ENCODE measurements around the gene CUTC.
"Not testable (repeated sequence)": the region's sequence is repeated elsewhere in the genome, so short reads cannot be mapped to it uniquely, and the experiment has no call there.

Gene CUTC

DNA sequence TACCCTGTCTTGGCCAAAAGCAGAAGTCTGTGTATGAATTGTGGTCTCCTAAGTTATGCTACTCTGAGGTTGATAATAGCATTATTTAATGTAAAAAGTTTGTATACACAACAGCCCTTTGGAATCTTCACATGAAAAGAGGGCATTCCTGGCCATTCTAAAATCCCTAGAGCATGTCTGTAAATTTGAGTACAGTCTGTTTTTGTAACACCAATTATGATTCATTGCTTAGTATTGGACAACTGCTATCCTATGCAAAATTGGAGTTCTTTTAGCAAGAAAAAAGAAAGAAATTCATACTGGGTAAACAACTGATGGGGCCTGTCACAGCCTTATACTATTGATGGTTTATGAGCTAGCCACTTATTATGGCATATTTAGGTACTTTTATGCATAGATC, 10.2 kb downstream of the CUTC start:
- DNase-seq (ENCODE audit: low read depth in 4 of 4, low spot score in 1 of 4), result no peak

DNA sequence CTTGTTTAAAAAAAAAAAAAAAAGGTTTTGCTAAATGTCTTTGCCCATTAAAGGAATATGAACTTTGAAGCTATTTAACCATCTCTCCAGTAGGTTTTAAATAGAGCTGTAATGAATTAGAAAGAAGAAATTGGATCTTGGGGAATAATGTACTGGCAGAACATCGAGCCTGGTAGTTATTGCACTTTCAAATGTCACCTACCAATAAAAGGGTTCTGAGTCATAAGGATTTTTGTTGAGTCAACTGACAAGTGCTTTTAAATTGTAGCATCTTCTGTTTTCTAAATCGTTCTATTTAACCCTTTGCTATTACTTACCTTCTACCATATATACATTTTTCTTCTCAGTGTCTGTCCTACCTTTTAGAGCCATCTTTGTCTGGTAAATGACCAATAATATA, 10.7 kb downstream of the CUTC start:
- DNase-seq (ENCODE audit: low read depth in 4 of 4, low spot score in 1 of 4), result no peak

DNA sequence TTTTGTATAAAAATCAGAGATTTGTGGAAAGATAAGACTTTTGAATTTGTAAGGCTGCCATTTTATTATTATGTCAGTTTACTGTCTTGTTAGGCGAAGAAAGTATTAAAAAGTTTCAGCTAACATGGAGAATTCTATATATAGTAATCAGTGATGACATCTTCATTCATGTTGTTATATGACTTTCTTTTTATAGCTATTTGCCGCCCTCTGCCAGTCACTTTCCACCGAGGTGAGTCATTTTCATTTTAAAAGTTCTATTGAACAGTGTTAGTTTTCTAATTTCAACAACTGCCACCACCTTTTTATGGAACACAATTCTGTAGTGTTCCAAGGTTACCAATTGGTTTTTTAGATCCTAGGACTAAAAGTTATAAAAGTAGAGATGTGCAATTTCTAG, 11.8 kb downstream of the CUTC start:
- no peak for DNase-seq (ENCODE audit: low read depth in 4 of 4, low spot score in 1 of 4)

DNA sequence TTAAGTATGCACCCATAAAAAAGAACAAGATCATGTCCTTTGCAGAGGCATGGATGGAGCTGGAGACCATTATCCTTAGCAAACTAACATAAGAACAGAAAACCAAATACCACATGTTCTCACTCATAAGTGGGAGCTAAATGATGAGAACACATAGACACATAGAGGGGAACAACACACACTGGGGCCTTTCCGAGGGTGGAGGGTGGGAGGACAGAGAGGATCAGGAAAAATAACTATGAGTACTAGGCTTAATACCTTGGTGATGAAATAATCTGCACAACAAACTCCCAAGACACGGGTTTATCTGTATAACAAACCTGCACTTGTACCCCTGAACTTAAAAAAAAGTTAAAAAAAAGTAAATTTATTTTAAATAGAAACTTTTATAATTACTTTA, 14.1 kb downstream of the CUTC start:
- DNase-seq (ENCODE audit: low read depth in 4 of 4, low spot score in 1 of 4), result not testable (repeated sequence)

DNA sequence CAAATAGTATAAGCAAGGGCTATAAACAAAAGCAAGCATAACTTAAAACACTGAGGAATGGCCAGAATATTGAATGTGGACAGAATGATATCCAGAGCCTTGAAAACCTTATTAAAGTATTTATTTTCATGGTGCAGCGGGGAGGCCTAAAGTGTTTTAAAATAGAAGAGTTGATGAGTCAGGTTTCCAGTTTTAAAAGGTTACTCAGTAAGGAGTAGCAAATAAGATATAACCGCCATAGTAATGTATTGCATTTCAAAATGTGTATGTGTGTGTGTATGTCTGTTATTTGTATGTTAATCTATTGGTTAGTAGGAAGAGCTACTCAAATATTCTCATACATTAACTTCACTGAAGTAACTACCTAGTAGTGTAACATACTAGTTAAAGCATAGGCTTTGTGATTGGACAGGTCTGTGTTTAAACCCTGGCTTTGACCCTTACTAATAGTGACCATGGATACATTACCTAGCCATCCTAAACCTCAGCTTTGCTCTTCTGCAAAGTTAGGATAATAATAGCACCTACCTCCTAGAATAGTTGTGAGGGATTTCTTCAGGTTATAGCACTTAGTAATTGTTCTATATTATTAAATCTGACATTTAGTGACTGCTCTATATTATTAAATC, 16.9 kb downstream of the CUTC start:
- DNase-seq (ENCODE audit: low read depth in 4 of 4, low spot score in 1 of 4), result no peak

DNA sequence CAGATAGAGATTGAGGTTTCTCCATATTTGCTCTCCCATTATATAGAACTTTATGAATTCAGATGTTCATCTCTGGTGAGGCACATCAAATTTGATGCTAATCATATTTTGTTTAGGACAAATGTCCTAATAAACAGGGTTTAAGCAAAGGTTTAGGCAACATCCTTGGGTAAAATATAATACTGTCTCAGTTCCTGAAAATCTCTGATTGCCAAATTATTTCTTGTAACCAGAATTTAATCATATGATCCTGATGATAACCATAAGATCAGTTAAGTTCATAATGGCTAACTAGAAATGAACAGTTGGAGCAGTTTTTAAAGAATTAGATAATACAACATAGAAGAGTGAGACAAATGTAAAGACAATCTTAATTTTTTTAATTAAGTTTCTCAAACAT, 18.6 kb downstream of the CUTC start:
- no peak for DNase-seq (ENCODE audit: low read depth in 4 of 4, low spot score in 1 of 4)

DNA sequence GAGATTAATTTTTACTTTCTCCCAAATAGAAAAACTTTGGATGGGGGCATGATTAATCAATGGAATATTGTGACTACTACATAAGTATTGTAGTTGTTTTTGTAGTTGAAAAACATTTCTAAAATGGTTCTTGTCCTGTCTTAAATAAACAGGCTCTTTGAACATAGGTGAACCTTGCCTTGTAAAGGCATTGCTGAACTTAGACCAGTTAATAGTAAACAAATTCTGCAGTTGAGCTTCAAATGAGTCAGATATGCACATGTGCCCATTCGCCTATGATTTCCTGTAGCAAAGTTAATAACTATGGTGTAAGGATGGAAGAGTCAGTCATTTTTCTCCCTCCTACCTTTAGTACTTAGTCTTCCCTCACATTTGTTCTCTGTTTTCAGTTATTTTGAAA, 22.6 kb downstream of the CUTC start:
- no peak for DNase-seq (ENCODE audit: low read depth in 4 of 4, low spot score in 1 of 4)

DNA sequence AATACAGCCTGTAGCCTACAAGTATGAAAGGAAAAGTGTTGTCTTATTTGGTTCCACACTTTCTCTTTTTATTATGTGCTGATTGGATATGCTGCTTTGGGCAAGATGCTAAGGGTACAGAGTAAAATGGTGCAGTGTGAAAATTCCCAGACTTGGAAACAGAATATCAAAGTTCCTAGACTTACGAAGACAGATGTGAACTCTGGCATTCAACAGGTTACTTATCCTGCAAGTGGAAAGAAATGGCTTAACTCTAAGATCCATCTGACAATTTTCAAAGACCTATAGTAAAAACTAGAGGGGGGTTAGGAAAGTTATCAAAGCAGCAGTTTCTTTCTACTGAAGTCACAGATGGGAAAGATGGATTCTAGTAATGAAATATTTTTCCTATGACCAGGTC, 24.1 kb downstream of the CUTC start:
- DNase-seq (ENCODE audit: low read depth in 4 of 4, low spot score in 1 of 4), result no peak

DNA sequence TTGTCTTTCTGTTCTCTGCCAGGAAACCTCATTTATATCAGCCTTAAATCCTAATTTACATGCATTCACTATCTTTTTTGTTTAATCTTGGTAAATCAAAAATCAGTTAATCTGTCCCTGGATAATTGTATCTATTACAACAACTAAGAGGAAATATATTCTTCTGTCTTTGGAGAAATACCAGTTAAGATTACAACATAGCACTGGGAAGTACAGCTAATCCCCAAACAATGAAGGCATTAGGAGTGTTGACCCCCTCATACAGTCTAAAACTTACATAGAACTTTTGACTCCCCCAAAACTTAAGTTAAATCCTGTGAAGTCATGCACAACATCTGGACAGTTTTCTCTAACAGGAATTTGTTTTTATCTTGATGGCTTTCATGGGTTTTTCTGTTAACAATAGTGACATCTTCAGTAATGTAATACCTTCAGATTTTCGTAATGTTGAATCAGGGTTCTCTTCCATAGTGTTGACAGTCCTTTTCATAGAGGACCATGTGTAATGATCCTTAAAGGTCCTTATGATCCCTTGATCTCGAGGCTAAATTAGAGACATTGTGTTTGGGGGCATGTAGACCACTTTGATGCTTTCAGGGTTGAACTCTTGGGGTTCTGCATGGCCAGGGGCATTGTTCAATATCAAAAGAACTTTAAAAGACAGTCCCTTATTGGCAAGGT, 26.3 kb downstream of the CUTC start:
- DNase-seq (ENCODE audit: low read depth in 4 of 4, low spot score in 1 of 4), result no peak

DNA sequence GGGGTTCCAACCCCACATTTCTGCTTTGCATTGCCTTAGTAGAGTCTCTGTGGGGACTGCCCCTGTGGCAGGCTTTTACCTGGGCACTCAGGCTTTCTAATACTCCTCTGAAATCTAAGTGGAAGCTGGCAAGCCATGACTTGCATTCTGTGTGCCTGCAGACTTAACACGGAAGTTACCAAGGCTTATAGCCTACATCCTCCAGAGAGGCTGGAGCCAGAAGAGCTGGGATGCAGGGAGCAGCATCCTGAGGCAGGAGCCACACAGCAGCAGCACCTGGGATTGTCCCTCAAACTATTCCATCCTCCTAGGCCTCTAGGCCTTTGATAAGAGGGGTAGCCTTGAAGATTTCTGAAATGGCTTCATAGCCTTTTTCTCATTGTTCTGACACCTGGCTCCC, 28.3 kb downstream of the CUTC start:
- DNase-seq (ENCODE audit: low read depth in 4 of 4, low spot score in 1 of 4), result no peak

DNA sequence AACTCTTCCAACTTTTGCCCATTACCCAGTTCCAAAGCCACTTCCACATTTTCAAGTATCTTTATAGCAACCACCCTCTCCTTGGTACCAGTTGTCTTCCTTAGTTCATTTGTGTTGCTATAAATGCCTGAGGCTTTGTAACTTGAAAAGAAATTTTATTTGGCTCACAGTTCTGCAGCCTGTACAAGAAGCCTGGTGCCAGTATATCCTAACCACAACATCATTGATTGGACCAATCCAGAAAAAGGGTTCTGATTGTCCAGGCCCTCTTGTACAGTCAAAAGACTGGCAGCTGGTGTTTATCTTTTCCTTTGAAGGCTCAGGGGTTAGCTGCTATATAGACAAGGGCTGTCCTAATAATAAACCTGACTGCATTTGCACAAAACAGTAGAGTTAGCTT, 29.3 kb downstream of the CUTC start:
- no peak for DNase-seq (ENCODE audit: low read depth in 4 of 4, low spot score in 1 of 4)

DNA sequence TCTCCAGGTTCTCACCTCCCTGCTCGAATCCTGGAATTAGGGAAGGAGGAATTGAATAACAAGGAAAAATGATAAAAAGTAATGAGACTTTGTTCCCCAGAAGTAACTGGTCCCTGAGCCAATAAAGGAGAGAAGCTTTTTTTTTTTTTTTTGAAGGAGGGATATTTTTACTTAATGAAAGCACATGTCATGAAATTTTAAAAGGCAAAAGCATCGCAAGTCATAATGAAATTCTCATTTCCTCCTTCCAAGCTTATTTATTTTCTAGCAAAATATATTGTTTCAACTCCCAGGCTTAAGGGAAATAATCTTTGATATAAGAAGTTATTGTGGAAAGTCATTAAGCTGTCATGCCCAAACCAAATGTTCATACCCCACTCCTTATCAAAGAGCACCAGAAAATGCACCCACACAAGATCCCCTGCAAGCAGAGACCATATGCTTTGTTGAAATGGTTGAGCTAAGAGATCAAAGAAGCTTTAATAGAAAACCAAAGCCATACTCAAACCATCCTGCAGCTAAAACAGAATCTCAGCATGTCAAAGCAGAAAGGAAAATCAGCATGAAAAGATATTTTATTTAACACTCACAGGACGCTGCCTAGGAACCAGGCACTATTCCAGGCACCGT, 33.8 kb downstream of the CUTC start:
- no peak for DNase-seq (ENCODE audit: low read depth in 4 of 4, low spot score in 1 of 4)

DNA sequence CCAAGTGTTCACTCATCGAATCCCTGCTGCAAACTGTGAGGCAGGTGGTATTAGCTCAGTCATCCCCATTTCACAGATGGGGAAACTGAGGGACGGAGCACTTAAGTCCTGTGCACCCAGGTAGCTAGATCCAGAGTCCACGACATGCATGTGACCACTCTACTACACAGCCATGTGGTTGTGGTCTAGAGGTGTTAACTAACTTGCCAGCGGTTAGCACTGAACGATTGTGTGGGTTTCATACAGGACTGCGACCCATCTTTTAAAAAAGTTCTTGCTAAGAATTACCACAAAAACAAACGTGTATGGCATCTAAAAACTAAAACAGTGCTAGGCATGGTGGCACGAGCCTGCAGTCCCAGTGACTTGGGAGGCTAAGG, 34.3 kb downstream of the CUTC start:
- no peak for DNase-seq (ENCODE audit: low read depth in 4 of 4, low spot score in 1 of 4)

DNA sequence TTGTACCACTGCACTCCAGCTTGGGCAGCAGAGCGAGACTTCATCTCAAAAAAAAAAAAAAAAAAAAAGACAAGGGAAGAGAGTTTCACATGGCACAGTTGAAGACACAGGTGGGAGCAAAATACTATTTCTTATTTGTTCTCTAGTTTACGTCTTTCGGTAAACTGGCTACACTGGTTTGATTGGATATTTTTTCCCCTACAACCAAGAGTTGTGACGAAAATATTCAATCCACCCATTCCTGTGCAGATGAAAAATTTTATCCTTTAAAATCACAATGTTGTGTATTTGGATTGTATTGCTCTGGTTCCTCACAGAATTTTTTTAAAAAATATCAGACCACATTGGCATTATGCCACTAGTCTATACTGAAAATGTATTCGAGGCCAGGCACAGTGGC, 35.9 kb downstream of the CUTC start:
- DNase-seq (ENCODE audit: low read depth in 4 of 4, low spot score in 1 of 4), result no peak

DNA sequence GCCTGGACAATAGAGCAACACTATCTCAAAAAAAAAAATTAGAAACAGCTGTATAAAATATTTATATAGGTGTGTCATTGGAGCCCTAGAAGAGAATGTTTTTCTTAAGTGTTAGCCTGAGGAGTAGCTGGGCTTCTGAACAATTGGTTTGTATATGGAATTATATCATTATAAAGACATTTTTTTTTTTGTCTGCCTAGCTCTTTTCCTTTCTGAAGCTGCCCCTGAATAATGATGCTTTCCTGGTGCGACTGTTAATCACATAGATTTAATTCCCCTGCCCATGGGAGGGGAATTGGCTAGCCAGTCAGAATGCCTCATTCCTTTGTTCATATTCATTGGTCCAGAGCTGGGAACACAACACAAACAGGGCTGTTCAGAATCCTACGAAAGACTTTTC, 36.5 kb downstream of the CUTC start:
- DNase-seq (ENCODE audit: low read depth in 4 of 4, low spot score in 1 of 4), result no peak

DNA sequence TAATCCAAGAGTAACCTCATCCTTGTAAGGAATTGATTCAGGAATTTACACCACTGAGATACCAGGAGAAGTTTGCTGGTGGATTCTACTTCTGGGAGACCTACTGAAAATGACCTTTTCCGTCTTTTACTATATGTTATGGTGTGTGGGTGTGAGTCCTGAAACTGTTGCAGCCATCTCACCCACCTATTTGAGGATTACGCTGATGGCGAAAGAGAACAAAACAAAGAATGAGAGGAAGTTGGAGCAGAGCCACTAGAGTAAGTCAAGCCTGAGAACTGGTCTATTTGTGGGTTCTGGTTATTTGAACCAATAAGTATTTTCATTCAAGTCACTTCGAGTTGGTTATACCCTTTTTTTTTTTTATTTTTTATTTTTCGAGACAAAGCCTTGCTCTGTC, 37.7 kb downstream of the CUTC start:
- no peak for DNase-seq (ENCODE audit: low read depth in 4 of 4, low spot score in 1 of 4)

DNA sequence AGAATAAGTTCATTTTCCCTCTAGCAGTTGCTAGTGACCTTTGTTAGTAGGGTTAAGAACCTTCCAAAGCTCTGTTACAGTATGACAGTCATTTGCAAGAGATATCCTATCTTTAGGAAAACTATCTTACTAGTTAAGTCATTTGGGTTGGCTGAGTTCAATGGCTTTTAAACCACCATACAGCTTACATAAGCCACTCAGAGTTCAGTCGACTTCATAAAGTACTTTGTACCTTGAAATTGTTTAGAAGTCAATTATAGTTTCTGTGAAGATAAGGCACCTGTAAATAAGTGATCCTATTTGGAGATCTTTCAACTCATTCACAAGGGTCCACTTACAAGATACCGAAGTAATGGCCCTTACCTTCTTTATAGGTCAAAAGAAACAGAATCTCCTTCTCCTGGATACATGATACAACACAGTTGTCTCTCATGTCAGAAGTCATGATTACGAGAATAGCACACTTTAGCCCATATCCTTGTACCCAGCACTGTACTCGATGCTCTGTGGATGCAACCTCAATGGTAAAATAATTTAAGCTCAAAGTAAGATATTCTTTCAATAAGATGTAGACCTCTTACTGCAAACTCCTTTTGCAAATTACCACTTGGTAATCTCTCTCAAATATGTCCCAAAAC, 38.5 kb downstream of the CUTC start:
- no peak for DNase-seq (ENCODE audit: low read depth in 4 of 4, low spot score in 1 of 4)

DNA sequence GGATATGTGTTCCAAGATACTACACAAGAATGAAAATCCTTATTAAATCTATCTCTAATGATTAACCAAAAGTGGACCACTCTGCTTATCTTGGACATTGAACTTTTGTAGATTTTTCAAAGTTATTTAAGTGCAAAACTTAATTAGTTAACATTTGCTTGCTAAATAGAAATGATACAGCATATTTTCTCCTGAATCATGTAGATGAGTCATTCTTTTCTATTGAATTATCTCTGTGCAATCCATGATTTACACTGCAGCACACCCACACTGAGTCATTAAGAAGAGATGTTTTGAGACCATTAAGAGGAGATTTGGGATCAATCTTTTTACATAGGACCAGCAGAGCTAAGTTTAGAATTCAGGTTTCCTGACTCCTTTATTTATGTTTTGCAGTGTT, 43.8 kb downstream of the CUTC start:
- no peak for DNase-seq (ENCODE audit: low read depth in 4 of 4, low spot score in 1 of 4)

DNA sequence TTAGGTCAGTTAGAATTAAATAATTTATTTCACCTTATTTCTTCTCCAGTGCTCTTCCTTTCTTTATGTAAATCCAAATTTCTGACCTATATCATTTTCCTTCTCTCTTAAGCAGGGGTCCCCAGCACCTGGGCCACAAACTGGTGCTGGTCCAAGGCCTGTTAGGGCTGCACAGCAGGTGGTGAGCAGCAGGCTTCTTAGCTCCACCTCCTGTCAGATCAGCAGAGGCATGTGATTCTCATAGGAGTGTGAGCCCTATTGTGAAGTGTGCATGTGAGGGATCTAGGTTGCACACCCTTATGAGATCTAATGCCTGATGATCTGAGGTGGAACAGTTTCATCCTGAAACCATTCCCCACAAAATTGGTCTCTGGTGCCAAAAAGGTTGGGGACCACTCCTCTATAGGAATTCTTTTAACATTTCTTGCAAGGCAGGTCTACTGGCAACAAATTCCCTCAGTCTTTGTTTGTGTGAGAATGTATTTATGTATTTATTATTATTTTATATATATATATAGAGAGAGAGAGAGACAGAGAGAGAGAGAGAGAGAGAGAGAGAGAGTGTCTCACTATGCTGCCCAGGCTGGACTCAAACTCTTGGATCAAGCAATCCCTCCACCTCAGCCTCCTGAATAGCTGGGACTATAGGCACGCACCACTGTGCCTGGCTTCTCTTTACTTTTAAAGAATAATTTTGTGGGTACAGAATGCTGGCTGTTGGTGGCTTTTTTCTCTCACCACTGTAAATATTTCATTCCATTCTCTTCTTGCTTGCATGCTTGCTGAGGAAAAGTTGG, 46.1 kb downstream of the CUTC start:
- DNase-seq (ENCODE audit: low read depth in 4 of 4, low spot score in 1 of 4), result no peak

DNA sequence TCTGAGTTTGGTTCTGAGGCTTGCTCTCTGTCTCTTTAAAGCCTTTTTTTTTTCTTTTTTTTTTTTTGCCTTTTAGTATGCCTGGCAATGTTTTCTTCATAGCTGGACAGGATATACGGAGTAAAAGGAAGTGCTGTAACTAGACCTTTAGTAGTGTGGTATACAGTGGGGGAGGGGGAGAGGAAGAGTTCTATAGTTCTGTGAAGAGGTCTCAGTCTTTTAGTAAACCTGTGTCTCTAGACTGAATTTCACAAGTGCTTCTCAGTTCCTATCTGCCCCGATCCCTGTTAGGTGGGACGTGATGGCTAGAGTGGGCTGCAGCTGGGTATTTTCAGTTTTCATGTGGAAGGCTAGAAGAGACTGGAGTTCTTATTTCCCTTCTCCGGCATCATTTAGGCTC, 47.3 kb downstream of the CUTC start:
- DNase-seq (ENCODE audit: low read depth in 4 of 4, low spot score in 1 of 4), result no peak

DNA sequence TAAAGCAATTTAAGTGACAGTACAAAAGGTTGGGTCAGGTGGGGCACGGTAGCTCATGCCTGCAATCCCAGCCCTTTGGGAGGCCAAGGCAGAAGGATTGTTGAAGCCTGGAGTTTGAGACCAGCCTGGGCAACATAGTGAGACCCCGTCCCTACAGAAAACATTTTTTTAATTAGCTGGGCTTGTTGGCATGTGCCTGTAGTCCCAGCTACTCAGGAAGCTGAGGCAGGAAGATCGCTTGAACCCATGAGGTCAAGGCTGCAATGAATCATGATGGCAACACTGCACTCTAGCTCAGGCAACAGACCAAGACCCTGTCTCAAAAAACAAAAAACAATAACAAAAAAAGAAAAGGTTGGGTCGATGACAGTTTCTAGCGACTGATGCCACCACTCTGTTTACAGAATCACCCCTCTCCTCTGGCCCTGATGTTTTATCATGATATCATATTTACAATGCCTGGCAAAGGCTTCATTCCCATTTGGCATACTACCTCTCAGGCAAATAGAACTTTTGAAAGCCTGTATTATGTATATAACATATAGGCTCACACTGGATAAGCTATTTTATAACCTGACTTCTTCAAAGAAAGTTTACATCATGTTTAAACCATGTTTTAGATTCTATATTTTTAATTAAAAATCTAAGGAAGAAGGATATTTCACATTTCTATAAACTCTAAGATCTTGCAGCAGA, 49.8 kb downstream of the CUTC start:
- no peak for DNase-seq (ENCODE audit: low read depth in 4 of 4, low spot score in 1 of 4)

Data from stimulated activated CD4-positive, alpha-beta T cell treated with anti-CD3 and anti-CD28 coated beads, Interleukin-1b, Interleukin-23, amount 100 ng/mL, for 24 hours (primary cell).